OCI-M1 (cell line): ENCODE data around the gene PMEPA1.

Source experiments
- DNase-seq: peaks from one replicate; lab custom pipeline; 2025; lab: John Stamatoyannopoulos, UW

The PMEPA1 gene

GRCh38 chr20:57709823-57710799 is at the start of gene PMEPA1:
Gene PMEPA1, minus strand, starts transcription at chr20:57710015. Its CDS starts 433 bp downstream, at chr20:57709582.
- DNase-seq, result peak; percentile 84

DNA sequence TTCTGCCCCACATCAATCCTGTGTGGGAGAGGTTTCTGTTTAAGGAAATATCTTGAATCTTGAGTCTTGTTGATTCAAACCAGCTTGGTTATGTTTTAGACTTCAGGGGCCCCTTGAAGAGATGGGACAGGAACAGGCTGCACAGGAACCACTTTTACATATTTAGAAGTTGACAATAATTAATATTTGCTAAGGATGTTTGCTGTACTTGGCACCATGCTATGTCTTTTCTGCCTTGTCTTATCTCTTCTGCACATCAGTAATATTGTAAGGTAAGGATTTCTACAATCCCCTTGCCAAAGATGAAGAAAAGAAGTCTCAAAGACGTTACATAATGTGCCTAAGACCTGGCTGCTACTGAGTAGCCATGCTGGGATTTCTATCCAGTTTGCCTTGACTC is 48.0 kb upstream of the PMEPA1 start:
- no peak for DNase-seq

DNA sequence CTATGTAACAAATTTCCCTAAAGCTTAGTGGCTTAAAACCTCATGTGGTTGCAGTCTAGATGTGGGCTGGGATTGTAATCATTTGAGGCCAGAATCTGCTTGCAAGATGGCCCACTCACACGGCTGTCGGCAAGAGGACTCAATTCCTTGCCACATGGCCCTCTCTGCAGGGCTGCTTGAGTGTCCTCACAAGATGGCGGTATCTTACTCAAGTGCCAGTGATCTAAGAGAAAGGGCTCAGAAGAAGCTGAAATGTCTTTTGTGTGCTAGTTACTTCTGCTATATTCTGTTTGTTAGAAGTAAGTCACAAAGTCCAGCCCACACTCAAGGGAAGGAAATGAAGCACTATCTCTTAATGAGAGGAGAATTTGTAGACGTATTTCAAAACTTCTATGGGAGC is 47.1 kb upstream of the PMEPA1 start:
- DNase-seq, result no peak

- DNase-seq, result no peak
Measured at GRCh38 chr20:57756213-57756612, 46.4 kb upstream of the PMEPA1 start.

- DNase-seq, result no peak
Measured at GRCh38 chr20:57755609-57756008, 45.8 kb upstream of the PMEPA1 start.

DNA sequence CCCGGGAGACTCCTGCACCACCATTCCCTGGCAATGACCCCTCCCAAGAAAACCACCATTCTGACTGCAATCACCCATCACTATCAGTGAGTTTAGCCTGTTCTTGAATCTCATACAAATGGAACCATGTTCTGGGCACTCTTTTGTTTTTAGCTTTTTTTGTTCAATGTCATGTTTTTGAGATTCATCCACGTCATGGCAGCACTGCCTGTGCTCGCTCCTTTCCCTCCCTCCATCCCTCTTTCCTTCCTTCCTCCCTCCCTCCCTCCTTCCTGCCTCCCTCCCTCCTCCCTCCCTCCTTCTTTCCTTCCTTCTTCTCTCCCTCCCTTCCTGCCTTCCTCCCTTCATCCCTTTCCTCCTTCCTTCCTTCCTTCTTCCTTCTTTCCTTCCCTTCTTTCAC is 44.4 kb upstream of the PMEPA1 start:
- no peak for DNase-seq

DNA sequence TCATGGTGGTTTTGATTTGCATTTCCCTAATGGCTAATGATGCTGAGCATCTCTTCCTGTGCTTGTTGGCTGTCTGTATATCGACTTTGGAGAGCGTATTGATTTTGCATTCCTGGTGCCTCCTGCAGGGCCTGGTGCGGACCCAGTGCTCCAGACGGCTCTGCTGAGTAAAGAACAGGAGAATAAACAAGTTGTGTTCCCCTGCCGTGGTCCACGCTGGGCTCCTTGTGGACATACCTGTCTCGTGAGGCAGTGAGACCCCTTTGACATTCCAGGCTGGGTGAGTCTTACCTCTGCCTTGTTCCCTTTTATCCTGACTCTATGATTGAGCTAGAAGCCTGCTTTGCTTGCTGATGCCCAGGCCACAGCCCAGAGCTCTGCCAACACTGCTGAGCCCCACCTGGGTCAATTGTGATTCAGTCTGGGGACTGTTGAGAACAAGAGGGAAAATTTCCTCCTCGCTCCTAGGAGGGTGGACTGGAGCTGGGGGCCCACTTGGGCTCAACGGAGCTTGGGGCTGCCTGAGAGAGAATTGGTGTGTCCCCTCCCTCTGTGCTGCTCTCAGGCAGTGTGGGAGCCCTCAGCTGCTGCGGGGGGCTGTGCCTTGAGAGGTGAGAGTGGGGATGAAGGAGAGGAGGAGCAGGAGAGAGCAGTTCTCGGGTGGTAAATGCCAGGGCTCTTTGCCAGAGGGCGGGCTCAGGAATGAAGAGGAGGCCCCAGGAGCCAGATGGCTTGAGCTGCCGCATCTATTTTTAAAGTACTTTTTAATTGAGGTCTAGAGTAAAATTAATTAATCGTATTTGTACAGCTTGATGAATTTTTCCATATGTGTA is 43.7 kb upstream of the PMEPA1 start:
- DNase-seq, result no peak

- DNase-seq, result no peak
Measured at GRCh38 chr20:57751411-57751810, 41.6 kb upstream of the PMEPA1 start.

DNA sequence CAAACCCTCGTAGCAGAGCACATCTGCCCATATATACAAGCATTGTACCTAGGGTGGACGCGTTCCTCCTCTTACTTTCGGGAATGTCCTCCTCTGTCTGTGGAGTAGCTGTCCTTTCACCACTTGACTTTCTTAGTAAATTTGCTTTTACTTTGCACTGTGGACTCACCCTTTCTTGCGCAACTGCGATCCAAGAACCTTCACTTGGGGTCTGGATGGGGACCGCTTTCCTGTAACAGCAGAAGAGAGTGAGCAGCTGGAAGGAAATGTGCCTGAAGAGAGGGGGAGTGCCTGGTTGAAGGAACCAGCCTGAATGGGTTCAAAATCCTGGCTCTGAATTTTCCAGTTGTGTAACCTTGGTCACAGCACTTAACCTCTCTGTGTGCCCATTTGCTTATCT is 40.1 kb upstream of the PMEPA1 start:
- DNase-seq, result no peak

DNA sequence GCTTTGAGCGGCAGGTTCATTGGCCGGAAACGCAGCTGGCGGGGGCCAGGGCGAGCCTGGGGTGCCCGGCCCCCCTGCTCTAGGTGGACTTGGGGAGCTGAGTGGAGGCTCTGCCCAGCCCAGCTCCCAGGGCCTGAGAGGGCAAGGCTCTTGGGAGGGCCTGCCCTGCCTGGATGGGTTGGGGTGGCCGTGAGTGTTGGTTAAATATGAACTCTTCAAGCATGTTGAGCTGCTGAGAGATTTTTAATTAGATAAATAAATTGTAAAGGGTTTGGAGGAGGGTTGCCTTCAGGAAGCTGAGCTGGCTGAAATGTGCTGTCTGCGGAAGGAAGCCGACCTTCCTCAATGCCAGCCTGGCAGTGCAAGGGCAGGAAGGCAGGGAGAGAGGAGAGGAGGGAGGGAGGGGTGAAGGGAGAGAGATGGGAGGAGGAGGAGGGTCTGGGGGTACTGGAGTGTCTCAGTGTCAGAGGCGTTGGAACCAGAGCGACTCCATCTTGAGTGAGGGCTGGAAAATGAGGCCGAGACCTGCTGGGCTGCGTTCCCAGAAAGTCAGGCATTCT is 39.4 kb upstream of the PMEPA1 start:
- no peak for DNase-seq

DNA sequence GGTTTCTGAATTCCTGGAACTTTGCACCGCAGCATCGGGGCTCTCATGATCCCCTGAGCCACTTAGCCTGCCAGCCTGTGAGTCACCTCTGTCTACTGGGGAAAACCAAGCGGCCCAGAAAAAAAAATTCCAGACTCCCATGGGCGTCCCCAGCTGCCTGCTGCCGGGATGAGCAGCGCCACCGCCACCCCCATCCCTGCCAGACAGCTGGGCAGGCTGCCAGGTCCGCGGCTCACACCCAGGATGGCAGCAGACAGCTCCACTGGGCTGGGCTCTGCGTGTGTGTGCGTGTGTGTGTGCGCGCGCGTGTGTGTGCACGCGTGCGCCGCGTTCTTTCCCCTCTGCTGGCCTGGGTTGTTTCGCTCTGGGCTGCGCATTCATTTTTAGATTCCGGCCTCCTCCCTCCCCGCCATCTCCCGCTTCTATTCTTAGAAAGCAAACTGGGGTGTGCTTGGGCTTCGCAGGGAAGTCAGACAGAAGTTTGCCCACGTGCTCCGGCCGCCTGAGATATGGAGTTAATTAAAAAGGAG is 38.9 kb upstream of the PMEPA1 start:
- DNase-seq, result peak; percentile 2

GRCh38 chr20:57747861-57748481 is 38.2 kb upstream of the PMEPA1 start:
- no peak for DNase-seq

DNA sequence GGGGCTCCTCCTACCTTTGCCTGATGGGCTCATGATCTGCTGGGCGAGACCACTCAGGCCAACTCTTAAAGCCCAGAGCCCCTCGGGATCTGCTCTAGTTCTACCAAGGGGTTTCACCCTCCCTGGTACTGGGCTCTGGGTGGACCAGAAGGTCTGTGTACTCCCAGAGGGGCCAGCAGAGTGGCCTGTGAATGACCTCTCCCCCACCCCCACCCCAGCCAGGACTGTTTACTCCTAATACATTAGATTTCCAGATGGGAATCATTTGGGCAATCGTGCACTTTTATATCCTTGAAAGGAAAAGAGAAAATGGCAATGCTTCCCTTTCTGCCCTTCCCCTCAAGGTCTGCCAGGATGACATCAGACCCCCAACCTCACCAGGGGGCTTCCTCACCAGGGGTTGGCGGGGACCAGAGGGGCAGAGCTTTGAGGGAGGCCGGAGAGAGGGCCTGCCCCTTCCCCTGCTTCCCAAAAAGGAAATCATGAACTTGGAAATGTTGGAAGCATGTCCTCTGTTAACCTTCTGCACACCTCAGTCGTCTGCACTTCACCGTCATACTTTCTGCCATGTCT is 37.1 kb upstream of the PMEPA1 start:
- DNase-seq, result no peak

- no peak for DNase-seq
Measured at GRCh38 chr20:57746201-57746600, 36.4 kb upstream of the PMEPA1 start.

DNA sequence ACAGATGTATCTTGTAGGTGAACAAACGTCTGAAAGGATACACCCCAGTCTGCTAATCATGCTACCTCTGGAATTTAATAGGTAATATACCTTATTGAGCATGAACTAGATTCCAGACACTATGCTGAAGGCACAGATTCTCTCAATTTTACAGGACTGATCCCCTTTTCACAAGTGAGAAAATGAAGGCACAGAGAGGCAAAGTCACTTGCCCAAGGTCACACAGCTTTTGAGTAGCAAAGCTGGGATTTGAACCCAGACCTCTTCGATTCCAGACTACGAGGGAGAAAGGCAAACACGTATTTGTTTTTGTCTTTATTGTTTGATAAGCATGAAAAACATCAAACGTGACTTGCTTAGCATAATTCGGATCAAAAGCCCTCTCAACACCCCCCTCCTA is 34.4 kb upstream of the PMEPA1 start:
- no peak for DNase-seq

GRCh38 chr20:57743450-57744095 is 33.8 kb upstream of the PMEPA1 start:
- DNase-seq, result no peak

DNA sequence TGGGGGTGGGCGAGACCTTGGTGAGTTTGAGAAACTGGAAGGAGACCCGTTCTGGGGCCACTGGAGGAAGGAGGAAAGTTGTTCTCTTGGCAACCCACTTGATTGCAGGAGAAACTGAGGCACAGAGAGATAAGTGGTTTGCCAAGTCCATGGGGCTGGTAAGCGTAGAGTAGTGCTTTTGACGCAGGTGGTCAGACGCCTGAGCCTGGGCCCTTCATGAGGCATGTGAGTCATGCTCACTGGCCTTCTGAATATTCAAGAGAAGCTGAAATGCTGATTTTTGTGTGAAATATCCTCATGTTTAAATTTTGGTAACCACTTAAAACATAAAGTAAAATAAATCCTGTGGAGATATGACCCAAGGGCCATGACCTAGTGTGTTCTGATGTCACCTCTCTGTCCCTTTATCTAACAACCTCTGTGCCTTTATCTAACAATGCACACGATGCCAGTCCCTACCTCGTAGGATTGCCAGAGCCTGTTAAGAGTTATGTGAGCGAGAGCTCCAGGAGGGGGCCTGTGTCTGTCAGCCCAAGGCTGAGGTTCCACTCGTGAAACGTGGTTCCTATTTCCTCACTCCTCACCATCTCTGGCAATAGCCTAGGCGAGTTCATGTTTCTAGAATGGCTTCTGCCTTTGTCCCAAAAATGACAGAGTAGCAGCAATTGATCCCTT is 32.8 kb upstream of the PMEPA1 start:
- no peak for DNase-seq

DNA sequence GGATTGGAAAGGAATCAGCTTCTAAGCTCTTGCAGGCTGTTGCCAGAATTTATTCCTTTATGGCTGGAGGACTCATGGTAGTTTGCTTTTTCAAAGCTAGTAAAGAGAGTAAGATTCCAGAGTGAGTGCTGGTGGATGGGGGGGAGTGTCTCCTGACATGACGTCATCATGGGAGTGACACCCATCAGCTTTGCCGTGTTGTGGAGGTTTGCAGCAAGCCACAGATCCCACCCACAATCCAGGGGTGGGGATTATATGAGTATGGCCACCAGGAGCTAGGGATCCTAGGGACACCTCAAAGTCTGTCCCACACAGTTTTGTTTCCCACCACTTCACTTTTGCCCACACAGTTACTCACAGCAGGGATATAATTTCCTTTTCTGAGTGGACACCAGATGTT is 28.7 kb upstream of the PMEPA1 start:
- DNase-seq, result no peak

GRCh38 chr20:57738053-57738452 is 28.2 kb upstream of the PMEPA1 start:
- no peak for DNase-seq

DNA sequence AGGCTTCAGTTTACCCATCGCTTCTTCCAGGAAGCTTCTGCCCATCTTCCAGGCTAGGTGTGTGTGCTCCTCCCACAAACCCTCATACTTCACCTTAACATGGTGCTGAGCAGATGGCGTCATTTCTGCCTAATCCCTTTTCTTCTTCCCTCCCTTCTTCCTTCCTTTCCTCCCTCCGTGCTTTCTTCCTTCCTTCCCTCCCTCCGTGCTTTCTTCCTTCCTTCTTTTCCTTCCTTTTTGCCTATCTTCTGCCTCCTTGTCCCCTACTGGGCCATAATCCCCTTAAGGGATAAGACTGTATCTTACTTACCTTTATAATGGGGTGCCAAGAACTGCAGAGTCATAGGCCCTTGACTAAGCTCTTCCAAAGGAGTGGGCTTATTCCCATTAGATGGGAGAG is 27.5 kb upstream of the PMEPA1 start:
- no peak for DNase-seq
